HG03097 (cell line): ENCODE results near the gene NDE1.
"Not testable (repeated sequence)": the region's sequence is repeated elsewhere in the genome, so short reads cannot be mapped to it uniquely, and the experiment has no call there.

Source experiments
- ATAC-seq: cut with Tn5 transposase; IDR thresholded peaks from one replicate; pipeline ENCODE4 v1.9.1; 2021; ENCODE audit not compliant: unreplicated experiment, low FRiP score

NDE1 gene

GRCh38 chr16:15727697-15728096 is 77.7 kb downstream of the NDE1 start:
- not testable (repeated sequence) for ATAC-seq

- no peak for ATAC-seq
Observed at GRCh38 chr16:15729152-15729551, 79.1 kb downstream of the NDE1 start.

- ATAC-seq, result no peak
Observed at GRCh38 chr16:15732416-15732815, 82.4 kb downstream of the NDE1 start.

GRCh38 chr16:15735610-15736009 is 85.6 kb downstream of the NDE1 start:
- no peak for ATAC-seq

DNA sequence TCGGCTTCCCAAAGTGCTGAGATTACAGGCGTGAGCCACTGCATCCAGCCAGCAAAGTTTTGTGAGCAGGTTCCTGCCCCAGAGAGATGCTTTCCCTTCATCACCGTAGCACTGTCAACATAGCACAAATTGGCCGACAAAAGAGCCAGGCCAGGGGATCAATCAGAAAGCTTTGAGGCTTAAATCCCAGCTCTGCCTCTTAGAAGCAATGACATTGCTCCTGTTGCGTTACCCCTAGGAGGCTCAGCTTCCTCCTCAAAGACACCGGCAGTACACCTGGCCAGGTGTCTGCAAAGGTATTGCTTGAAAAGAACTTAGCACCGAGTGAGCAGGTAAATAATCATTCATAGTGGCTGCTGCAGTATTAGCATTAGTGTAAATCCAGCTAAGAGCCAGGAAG is 86.5 kb downstream of the NDE1 start:
- ATAC-seq, result no peak

DNA sequence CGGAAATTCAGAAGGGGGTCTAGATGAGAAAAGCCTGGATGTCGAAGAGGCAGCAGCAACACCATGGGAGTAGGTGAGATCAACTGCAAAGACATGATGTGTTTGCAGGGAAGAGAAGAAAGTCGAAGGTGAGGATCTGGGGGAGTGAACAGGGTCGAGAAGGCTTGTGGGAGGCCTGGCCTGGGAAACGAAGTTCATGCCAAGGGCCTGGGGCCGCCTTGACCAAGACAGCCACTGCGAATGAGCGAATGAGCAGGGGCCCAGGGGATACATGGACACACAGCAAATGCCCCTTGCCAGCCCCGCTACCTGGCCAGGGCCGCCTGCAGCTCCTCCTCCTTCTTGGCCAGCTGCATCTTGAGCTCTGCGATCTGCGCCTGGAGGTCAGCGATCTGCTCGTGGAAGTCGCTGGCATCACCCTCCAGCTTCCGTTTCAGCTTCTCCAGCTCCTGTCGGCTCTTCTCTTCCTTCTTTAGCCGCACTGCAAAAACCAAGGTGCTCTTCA is 87.1 kb downstream of the NDE1 start:
- no peak for ATAC-seq

- no peak for ATAC-seq
Observed at GRCh38 chr16:15739464-15739863, 89.4 kb downstream of the NDE1 start.

DNA sequence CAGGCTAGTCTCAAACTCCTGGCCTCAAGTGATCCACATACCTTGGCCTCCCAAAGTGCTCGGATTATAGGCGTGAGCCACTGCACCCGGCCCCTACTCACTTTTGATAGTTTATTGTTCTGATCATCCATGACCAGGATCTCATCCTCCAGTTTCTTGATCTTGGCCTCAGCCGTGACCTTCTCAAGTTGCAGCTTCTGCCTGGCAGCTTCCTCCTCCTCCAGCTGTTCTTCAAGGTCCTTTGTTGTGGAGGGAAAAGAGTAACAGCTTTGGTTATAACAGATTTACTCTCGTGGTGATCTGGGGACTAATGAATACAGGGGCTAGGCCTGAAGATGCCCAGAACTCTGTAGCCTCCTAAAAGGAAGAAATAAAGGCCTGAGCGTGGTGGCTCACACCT is 89.9 kb downstream of the NDE1 start:
- no peak for ATAC-seq

GRCh38 chr16:15741207-15741871 is 91.3 kb downstream of the NDE1 start:
- no peak for ATAC-seq

GRCh38 chr16:15742716-15743115 is 92.7 kb downstream of the NDE1 start:
- ATAC-seq, result no peak

DNA sequence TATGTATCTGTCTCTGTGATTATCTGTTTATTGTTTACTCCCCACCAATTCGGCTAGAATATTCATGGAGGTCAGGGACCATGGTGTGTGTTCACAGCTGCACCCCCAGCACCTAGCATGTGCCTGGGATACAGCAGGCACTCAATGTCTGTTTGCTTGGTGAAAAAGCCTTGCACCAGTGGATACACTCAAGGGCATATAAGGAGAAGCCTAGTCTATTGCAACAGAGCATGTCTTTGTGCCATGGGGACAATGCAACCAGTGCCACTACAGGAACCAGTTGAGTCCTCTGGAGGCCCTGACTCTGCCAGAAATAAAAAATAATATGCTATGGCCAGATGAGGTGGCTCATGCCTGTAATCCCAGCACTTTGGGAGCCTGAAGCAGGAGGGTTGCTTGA is 93.6 kb downstream of the NDE1 start:
- no peak for ATAC-seq

GRCh38 chr16:15746332-15746731 is 96.3 kb downstream of the NDE1 start:
- no peak for ATAC-seq

DNA sequence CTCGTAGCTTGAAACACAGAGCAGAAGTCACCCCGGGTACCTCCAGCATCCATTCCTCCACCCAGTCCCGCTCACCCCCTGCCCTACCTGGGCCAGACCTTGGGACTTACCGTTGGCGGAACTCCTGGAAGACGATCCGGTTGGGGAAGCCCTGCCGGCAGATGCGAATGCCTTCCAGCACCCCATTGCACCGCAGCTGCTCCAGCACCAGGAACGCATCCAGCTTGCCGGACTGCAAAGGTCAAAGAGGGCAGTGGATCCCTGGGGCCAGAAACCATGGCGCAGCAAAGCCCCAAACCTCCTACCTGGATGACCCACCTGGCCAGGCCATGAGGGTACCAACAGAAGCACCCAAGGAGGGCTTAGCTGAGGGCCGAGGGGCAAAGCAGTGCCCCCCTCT is 97.9 kb downstream of the NDE1 start:
- no peak for ATAC-seq

DNA sequence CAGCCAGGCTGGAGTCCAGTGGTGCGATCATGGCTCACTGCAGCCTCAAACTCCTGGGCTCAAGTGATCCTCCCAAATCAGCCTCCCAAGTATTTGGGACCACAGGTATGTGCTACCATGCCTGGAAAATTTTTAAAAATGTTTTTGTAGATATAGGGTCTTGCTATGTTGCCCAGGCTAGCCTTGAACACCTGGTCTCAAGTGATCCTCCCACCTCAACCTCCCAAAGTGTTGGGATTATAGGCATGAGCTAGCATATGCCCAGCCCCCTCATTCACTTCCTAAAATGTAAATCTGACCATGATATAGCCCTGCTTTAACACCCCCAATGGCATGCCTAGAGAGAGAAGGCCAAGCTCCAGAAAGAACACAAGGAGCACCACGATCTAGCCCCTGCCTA is 98.6 kb downstream of the NDE1 start:
- no peak for ATAC-seq

DNA sequence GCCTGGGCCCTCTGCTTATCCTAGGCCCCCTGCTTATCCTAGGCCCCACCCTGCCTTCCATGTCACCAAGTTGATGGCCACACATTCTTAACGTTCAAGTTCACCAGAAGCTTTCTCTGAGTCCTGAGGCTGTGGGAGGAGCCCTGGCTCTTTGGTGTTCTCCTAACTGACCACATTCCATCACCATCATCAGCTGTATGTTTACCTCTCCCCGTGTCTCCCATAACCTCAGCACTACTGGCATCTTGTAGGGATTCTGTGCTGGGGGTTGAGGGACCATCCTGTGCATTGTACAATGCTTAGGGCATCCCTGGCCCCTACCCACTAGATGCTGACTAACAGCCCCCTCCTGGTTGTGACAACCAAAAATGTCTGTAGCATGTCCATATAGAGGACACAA is 99.3 kb downstream of the NDE1 start:
- no peak for ATAC-seq

DNA sequence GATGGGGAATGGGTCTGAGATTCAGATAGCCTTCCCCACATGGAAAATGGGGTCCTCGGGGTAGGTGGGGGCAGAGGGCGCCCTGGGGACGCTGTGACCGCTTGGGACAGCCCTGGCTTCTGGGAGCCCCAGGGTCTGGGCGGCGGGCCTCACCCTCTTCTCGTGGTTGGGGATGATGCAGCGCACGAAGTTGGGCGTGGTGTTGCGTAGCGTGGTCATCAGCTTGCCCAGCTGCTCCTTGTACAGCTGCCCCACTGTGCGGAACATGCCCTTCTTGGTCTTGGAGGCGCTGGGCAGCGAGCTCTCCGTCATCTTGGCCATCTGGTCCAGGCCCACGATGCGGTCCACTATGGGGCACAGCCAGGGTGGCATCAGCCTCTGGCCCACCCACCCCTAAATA is 99.9 kb downstream of the NDE1 start:
- ATAC-seq, result no peak

DNA sequence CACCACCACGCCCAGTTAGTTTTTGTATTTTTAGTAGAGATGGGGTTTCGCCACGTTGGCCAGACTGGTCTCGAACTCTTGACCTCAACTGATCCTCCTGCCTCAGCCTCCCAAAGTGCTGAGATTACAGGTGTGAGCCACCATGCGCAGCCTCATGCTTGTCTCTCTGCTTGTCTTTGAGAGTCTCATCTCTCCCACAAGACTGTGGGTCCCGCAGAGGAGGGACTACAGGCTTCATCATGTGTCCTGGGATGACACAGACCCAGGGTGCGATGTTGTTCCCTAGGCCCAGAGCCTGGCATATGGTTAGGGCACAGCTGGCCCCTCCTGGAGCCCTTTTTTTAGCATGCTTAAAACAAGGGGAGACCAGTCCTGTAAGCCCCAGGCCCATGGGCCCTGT is 101.9 kb downstream of the NDE1 start:
- no peak for ATAC-seq

DNA sequence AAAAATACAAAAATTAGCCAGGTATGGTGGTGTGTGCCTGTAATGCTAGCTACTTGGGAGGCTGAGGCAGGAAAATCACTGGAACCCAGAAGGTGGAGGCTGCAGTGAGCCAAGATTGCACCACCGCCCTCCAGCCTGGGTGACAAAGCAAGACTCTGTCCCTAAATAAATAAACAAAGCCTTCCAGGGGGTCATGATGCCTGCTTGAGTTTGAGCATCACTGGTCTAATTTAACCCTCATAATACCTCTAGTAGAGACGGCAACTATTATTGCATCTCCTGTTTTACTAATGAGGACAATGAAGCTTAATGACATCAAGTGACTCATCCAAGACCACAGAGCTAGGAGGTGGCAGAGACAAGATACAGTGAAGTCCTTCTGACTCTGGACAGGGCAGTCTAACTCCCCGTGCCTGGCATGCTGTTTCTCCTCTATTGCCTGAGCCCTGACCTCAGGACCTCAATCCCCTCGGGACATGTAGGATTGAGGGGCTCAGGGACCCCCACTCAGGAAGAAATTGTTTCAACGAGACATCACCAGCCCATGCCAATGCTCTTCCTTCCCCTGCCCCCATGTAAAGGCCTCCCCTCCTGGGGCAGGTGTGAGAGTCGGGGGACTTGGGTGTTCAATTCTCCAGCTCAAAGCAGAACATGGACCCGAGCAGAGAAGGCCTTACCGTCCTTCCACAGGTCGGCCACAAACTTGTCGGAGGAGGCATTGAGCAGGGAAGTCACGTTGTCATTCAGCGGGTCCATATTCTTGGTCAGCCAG is 102.9 kb downstream of the NDE1 start:
- no peak for ATAC-seq

DNA sequence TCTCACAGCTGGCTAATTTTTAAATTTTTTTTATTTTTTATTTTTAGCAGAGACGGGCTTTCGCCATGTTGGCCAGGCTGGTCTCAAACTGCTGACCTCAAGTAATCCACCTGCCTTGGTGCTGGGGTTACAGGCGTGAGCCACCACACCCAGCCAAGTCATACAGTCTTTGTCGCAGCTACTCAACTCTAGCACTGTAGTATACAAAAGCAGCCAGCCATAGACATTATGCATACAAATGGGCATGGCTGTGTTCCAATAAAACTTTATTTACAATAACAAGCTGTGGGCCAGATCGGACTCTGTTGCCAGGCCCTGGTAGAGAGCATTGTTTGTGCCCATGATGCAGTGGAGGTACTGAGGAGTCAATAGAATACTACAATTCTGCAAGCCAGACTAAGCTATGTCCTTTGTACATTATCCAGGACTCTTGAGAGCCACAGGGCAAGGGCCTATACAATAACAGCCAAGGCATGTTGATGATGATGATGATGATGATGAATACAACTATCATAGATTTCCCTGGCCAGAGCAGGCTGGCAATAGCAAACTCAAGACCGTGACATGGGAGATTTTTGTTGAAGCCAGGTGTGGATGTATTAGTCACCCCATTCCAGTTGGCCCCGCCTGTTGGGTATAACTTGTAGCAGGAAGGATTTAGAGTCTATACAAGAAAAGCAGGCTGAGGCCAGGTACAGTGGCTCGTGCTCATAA is 104.9 kb downstream of the NDE1 start:
- ATAC-seq, result no peak

DNA sequence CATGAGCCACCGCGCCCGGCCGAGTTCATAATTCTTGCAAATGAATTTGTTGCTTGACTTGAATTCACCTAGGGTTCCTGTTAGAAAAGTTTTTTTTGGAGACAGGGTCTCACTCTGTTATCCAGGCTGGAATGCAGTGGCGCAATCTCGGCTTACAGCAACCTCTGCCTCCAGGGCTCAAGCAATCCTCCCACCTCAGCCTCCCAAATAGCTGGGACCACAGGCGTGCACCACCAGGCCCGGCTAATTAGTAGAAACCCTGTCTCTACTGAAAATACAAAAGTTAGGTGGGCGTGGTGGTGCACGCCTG is 107.0 kb downstream of the NDE1 start:
- no peak for ATAC-seq

- no peak for ATAC-seq
Observed at GRCh38 chr16:15757630-15758251, 107.7 kb downstream of the NDE1 start.
